ENCODE data around the gene COX6B1.

GRCh38 chr19:35622750-35623149, 25.4 kb upstream of the COX6B1 start:
- TF ChIP-seq CTCF (IDR thresholded peaks at IDR 0.05) = no peak
- no peak for TF ChIP-seq POLR2AphosphoS5 (IDR thresholded peaks at IDR 0.05; ENCODE audit: low read depth, low read length)
- no peak for TF ChIP-seq EP300 (IDR thresholded peaks at IDR 0.05; ENCODE audit: borderline replicate concordance in 1 of 2, low read depth in 1 of 2, low read length in 1 of 2)
- TF ChIP-seq TAF1 (IDR thresholded peaks at IDR 0.05; ENCODE audit: borderline replicate concordance, low read depth, low read length) = no peak
- TF ChIP-seq GABPA (IDR thresholded peaks at IDR 0.05; ENCODE audit: low read depth) = no peak
- TF ChIP-seq, protein P1, sequence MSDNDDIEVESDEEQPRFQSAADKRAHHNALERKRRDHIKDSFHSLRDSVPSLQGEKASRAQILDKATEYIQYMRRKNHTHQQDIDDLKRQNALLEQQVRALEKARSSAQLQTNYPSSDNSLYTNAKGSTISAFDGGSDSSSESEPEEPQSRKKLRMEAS (IDR thresholded peaks at IDR 0.05; ENCODE audit: low read depth) = no peak
- TF ChIP-seq USF2 (IDR thresholded peaks at IDR 0.05; ENCODE audit: borderline replicate concordance, low read depth, low read length) = no peak
- TF ChIP-seq SIN3A (IDR thresholded peaks at IDR 0.05; ENCODE audit: borderline replicate concordance, low read depth, low read length) = no peak
- TF ChIP-seq ZBTB33 (IDR thresholded peaks at IDR 0.05; ENCODE audit: borderline replicate concordance, low read depth) = no peak
- no peak for TF ChIP-seq TCF12 (IDR thresholded peaks at IDR 0.05)

Data from SK-N-SH (cell line).